Testis (tissue), 2 donors: ENCODE data around the gene CD109.

Experiments
- POLR2A ChIP-seq: fragments of 450-650 bp; IDR thresholded peaks from one replicate; pipeline ENCODE4 v1.6.1; 2017; ENCODE audit warnings: antibody characterized with exemption, mild to moderate bottlenecking, moderate library complexity
- TF ChIP-seq, protein P1 (sequence below), 3 experiments: fragments of 450-650 bp in 2 of 3; fragments of 200-600 bp in 1 of 3; sonication (generic) in 1 of 3; IDR thresholded peaks; one replicate each; pipeline ENCODE4 v1.5.1; 2016 to 2019; ENCODE audit warnings: antibody characterized with exemption in 3 of 3, mild to moderate bottlenecking in 2 of 3, moderate library complexity in 1 of 3

GRCh38 chr6:73649783-73650182 lies 46.2 kb upstream of the CD109 start:
- TF ChIP-seq, protein P1, sequence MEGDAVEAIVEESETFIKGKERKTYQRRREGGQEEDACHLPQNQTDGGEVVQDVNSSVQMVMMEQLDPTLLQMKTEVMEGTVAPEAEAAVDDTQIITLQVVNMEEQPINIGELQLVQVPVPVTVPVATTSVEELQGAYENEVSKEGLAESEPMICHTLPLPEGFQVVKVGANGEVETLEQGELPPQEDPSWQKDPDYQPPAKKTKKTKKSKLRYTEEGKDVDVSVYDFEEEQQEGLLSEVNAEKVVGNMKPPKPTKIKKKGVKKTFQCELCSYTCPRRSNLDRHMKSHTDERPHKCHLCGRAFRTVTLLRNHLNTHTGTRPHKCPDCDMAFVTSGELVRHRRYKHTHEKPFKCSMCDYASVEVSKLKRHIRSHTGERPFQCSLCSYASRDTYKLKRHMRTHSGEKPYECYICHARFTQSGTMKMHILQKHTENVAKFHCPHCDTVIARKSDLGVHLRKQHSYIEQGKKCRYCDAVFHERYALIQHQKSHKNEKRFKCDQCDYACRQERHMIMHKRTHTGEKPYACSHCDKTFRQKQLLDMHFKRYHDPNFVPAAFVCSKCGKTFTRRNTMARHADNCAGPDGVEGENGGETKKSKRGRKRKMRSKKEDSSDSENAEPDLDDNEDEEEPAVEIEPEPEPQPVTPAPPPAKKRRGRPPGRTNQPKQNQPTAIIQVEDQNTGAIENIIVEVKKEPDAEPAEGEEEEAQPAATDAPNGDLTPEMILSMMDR (IDR thresholded peaks at IDR 0.05): no peak
- no peak for TF ChIP-seq POLR2A
